ENCODE measurements around the gene PLA2G4A. TPM values are rescaled to one million over a fixed set of nuclear protein-coding genes. Genes with fewer than 3 reads are reported as not detected.

Gene PLA2G4A
- total and polyA plus RNA-seq, 2 donors (not counting 1 experiment from before 2014, with no cell fraction given), result 0.15 TPM; not detected in 1

DNA sequence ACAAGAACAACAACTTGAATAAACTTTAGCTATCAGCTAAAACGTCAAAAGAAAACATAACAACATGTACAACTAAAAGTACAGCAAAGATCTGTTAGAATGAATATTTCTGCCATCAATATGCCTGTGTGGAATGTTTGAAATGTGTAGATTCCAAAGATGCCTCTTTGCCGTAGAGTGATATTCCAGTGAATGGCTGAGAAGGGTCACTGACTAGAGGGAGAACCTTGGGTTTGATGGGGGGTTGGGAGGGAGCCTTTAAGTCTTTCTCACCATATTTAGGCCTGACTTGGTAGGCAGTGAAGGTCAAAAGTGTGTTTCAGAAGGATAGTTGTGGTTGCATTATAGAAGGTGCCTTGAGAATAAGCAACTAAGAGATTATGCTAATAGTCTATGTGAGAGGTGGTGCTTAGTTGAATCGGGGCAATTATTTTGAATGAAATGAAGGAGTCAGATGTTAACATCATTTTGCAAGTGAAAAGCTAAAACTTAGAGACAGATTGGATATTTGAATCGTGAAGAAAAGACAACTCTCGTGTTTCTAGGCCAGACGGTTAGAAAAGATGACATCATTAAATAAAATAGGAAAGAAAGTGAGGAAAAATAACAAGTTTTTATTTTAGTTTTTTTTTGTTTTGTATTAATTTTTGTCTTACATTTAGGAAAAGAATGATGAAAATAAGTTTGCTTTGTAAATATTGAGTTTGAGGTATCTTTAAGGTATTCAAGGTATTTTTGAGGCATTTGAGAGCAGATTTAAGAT, 53.8 kb downstream of the PLA2G4A start:
- H3K9me3 Mint-ChIP-seq (ENCODE audit: insufficient read depth), result no peaks in the 10 kb centered on the region
- no peaks in the 10 kb centered on the region for H4K20me1 ChIP-seq (ENCODE audit: control insufficient read depth, insufficient read depth, low read length, poor library complexity, severe bottlenecking)
- no peaks in the 10 kb centered on the region for H3K27me3 Mint-ChIP-seq
- no peak overlapping the region for H3K4me3 ChIP-seq (ENCODE audit: control extremely low read depth in 1 of 5, extremely low read depth in 1 of 5, insufficient read depth in 1 of 5, low read depth in 2 of 5, low read length in 4 of 5)
- H3K27ac ChIP-seq (ENCODE audit: low read length in 2 of 2), result no peak overlapping the region
- H3K79me2 ChIP-seq (ENCODE audit: control insufficient read depth, insufficient read depth, low read length), result no peaks in the 10 kb centered on the region
- no peak overlapping the region for H3K4me3 Mint-ChIP-seq
- ATAC-seq (ENCODE audit: low read depth), result no peak
- POLR2A ChIA-PET, result no interaction called here
- H3K36me3 ChIP-seq (replicated peaks in 1 of 2; ENCODE audit: control extremely low read depth in 1 of 2, control insufficient read depth in 1 of 2, extremely low read depth in 1 of 2, insufficient read depth in 2 of 2, low read length in 1 of 2), result no peaks in the 10 kb centered on the region
- no peak overlapping the region for H3K27ac Mint-ChIP-seq
- 92% methylated on average over 2 of the region's 6 CpGs for WGBS (ENCODE audit: insufficient coverage)
- DNase-seq, result no peak
- TF ChIP-seq CTCF (IDR thresholded peaks at IDR 0.05), result no peak
- TF ChIP-seq EZH2 (IDR thresholded peaks at IDR 0.05; ENCODE audit: borderline replicate concordance, insufficient read depth, low read depth, low read length, poor library complexity, severe bottlenecking), result no peak
- H3K4me1 Mint-ChIP-seq, result no peaks in the 10 kb centered on the region
- CTCF ChIA-PET, result no interaction called here
- no peak overlapping the region for H2AFZ ChIP-seq (ENCODE audit: insufficient read depth, low read depth, low read length, poor library complexity, severe bottlenecking)
- no peaks in the 10 kb centered on the region for H3K4me1 ChIP-seq (ENCODE audit: control insufficient read depth in 2 of 2, insufficient read depth in 2 of 2, low read length in 2 of 2)
- intact Hi-C loops (cut with micrococcal nuclease), result no loop called here
- H3K27me3 ChIP-seq (replicated peaks in 1 of 4; ENCODE audit: control extremely low read depth in 1 of 4, control insufficient read depth in 3 of 4, insufficient read depth in 4 of 4, low read length in 3 of 4), result no peaks in the 10 kb centered on the region
- no peak overlapping the region for H3K9ac ChIP-seq (ENCODE audit: low read length)
- no peak overlapping the region for H3K4me2 ChIP-seq (replicated peaks; ENCODE audit: low read depth, low read length, poor library complexity, severe bottlenecking)
- H3K9me3 ChIP-seq (ENCODE audit: control extremely low read depth in 1 of 3, control insufficient read depth in 2 of 3, insufficient read depth in 1 of 3, low read length in 2 of 3), result no peaks in the 10 kb centered on the region

DNA sequence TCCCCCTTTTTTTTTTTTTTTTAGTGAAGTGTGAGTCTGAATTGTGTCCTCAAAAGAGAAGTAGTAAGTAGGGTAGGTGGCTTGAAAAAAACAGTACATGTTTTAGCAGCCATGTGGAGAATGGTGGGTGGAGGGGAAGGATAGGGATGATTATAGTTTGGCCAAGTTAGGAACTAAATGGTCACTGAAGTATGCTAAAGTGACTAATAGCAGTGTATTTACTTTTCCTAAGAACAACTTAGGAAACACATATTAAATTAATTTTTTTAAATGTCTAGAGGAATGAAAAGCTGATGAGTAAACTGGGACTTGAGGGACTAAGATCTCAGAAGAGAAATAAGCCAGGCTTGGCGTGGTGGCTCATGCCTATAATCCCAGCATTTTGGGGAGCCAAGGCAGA, 55.5 kb downstream of the PLA2G4A start:
- POLR2A ChIA-PET, result no interaction called here
- Mint-ChIP-seq H3K27me3 (no peaks in the 10 kb centered on the region), H3K27ac (no peak overlapping the region), H3K9me3 (ENCODE audit: insufficient read depth) (no peaks in the 10 kb centered on the region), H3K4me3 (no peak overlapping the region), H3K4me1 (no peaks in the 10 kb centered on the region)
- no peak for TF ChIP-seq CTCF (IDR thresholded peaks at IDR 0.05)
- TF ChIP-seq EZH2 (IDR thresholded peaks at IDR 0.05; ENCODE audit: borderline replicate concordance, insufficient read depth, low read depth, low read length, poor library complexity, severe bottlenecking), result no peak
- H2AFZ ChIP-seq (ENCODE audit: insufficient read depth, low read depth, low read length, poor library complexity, severe bottlenecking), result no peak overlapping the region
- DNase-seq, result no peak
- intact Hi-C loops (cut with micrococcal nuclease), result no loop called here
- no CpG with 5 or more reads among the region's 1 CpG for WGBS (ENCODE audit: insufficient coverage)
- no peak overlapping the region for H3K27ac ChIP-seq (ENCODE audit: low read length in 2 of 2)
- H4K20me1 ChIP-seq (ENCODE audit: control insufficient read depth, insufficient read depth, low read length, poor library complexity, severe bottlenecking), result no peaks in the 10 kb centered on the region
- no peak overlapping the region for H3K4me3 ChIP-seq (ENCODE audit: control extremely low read depth in 1 of 5, extremely low read depth in 1 of 5, insufficient read depth in 1 of 5, low read depth in 2 of 5, low read length in 4 of 5)
- H3K36me3 ChIP-seq (replicated peaks in 1 of 2; ENCODE audit: control extremely low read depth in 1 of 2, control insufficient read depth in 1 of 2, extremely low read depth in 1 of 2, insufficient read depth in 2 of 2, low read length in 1 of 2), result no peaks in the 10 kb centered on the region
- H3K79me2 ChIP-seq (ENCODE audit: control insufficient read depth, insufficient read depth, low read length), result no peaks in the 10 kb centered on the region
- CTCF ChIA-PET, result no interaction called here
- no peaks in the 10 kb centered on the region for H3K27me3 ChIP-seq (replicated peaks in 1 of 4; ENCODE audit: control extremely low read depth in 1 of 4, control insufficient read depth in 3 of 4, insufficient read depth in 4 of 4, low read length in 3 of 4)
- ATAC-seq (ENCODE audit: low read depth), result no peak
- H3K9me3 ChIP-seq (ENCODE audit: control extremely low read depth in 1 of 3, control insufficient read depth in 2 of 3, insufficient read depth in 1 of 3, low read length in 2 of 3), result no peaks in the 10 kb centered on the region
- no peak overlapping the region for H3K9ac ChIP-seq (ENCODE audit: low read length)
- H3K4me1 ChIP-seq (ENCODE audit: control insufficient read depth in 2 of 2, insufficient read depth in 2 of 2, low read length in 2 of 2), result no peaks in the 10 kb centered on the region
- no peak overlapping the region for H3K4me2 ChIP-seq (replicated peaks; ENCODE audit: low read depth, low read length, poor library complexity, severe bottlenecking)

Measured in B cell (primary cell).